GM18873 (cell line): ENCODE data around the gene COA1.

Experiments
- ATAC-seq: cut with Tn5 transposase; IDR thresholded peaks from one replicate; pipeline ENCODE4 v1.9.1; 2021; ENCODE audit warnings: mild to moderate bottlenecking, moderate library complexity, moderate number of reproducible peaks; ENCODE audit not compliant: unreplicated experiment, low FRiP score

The COA1 gene

DNA sequence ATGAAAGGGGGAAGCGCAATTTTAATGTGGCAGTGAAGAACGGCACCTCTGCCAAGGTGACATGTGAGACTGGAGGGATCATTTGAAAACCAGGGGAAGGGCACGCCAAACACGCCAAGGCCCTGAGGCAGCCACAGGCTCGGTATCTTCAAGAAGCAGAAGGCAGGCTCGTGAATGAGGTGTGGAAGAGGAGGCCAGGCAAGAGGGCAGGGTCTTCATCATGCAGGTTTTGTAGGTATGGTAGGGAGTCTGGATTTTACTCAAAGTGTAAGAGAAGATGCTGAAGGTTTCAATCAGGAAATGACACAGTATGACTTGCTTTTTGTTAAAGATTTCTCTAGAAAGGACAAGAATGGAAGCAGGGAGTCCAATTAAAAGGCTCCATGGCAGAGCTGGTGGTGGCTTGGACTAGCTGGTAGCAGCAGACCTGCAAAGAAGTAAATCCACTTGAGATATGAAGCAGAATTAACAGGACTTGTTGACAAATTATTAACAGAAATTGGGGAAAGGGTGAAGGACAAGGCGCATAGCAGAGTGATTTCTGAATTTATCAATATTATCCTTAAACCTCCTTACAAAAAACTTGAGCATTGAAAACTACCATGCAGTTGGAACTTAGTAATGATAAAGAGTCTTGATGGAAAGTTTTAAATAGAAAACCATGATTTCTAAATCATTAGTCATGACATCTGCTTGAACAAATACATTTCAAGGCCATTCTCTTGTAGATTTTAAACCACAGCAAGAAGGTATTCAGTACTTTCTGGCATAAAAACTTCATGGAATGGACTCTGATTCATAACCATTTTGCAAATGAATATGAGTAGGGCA, 70.4 kb downstream of the COA1 start:
- peak; percentile 77 for ATAC-seq

DNA sequence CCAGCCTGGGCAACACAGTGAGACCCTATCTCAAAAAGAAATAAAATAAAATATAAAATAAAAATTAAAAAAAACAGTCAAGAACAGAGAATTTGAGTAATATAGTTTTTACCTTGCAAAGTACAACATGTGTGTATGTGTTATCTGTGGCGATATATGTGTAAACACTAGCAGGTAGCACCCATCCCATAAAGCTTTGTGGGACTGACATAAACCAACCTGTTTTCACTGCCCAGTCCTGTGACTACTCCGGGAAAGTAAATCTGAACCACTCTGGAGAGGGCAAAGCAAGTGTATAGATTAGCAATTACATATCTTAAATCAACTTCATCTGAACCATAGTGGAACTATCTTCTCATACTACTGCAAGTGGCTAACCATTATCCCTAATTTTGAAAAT, 72.3 kb downstream of the COA1 start:
- no peak for ATAC-seq

- no peak for ATAC-seq
Measured at GRCh38 chr7:43655584-43655983, 73.7 kb downstream of the COA1 start.

- ATAC-seq, result no peak
Measured at GRCh38 chr7:43653891-43654504, 75.3 kb downstream of the COA1 start.

DNA sequence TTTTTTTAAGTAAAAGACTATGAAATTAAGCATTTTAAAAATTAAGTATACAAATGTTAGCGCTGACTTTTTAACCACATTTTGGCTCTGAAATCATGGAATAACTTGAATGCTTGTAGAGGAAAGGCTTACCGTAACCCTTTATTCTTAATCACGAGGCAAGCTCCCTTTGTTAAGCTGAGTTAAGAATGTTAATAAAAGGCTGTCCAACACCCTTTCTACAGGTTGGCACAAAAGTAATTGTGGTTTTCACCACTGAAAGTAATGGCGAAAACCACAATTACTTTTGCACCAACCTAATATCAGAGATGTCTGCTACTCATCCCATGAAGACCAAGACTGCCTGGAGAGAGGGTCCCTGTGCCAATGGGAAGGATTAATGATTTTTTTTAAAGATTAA, 75.9 kb downstream of the COA1 start:
- no peak for ATAC-seq

DNA sequence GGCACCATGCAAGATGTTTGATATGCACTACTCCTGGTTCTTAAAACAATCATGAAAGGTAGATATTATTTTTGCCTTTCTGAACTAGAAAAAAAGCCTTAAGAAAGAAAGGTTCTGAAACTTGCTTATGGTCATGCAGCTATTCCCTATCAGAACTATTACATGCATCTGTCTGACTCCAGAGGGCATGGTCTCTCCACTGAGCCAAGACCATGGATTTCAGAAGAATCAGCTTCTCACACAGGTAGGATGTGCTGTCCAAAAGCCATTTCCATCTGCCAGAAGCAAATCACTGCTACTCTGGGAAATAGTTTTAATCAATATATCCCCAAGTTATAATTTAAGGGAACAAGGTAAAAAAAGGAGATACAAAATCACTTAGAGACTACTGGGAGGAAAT, 77.0 kb downstream of the COA1 start:
- ATAC-seq, result no peak

GRCh38 chr7:43650457-43651052, 78.8 kb downstream of the COA1 start:
- ATAC-seq, result no peak

DNA sequence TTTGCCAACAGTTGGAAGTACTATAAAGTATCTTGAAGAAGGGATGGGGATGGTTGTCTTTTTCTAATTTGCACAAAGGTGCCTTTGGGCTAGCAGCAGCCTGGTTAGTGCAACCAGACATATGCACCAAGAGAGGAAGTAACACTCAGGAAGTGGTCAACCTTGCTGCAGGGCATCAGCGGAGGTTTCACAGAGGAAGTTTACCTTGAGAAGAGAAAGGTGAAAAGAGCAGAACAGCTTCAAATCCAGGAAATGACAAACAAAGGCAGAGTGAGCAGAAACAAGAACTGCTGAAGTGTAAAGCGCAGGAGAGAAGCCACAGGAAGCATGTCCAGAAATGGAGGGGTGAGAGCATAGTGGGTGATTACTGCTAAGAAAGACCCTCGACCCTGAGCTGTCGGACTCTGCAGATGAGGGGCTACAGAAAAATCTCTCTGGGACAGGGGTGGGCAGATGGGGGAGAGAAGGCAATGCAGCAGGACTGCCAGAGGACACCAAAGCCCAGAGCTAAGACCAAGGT, 79.5 kb downstream of the COA1 start:
- ATAC-seq, result peak; percentile 64

DNA sequence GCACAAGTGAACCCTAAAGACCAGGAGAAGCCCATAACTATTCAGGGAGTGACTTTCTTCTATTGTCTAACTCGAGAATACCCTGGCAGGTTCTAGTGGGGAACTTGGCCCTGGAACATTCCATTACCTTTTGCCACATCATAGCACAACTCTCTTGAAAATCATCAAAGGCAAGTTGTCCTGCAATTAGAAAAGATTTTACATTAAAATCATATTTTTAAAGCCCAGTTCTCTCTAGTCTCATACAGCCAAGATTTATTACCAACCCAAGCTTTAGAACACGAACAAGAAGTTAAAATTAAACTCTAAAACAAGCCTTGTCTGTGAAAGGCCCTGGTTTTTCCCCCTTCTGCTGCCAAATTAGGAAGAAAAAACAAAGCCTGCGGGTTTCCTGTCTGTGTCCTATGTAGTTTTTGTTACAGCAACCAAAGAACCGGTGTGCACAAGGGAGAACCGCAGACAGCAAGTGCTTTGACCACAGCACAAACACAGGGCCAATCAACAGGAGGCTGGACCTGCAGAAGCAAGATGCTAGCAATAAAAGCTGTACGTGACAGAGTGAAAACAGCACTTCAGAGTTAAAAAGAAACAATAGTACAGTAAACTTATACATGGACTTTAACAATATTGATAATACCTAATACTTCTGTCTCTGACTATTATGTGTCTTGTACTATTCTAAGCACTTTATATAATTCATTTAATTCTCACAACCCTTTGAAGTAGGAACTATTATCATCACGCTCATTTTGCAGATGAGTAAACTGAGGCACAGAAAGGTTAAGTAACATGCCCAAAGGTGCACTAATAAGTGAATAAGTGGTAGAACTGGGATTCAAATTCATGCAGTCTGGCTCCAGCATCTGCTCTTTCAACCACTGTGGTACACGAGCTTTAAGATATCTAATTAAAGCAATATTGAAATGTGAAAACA, 80.6 kb downstream of the COA1 start:
- ATAC-seq, result peak; percentile 52

GRCh38 chr7:43647673-43648472, 81.5 kb downstream of the COA1 start:
- peak; percentile 14 for ATAC-seq

- ATAC-seq, result no peak
Measured at GRCh38 chr7:43647339-43647672, 82.0 kb downstream of the COA1 start.

GRCh38 chr7:43646603-43647338, 82.6 kb downstream of the COA1 start:
- ATAC-seq, result no peak

DNA sequence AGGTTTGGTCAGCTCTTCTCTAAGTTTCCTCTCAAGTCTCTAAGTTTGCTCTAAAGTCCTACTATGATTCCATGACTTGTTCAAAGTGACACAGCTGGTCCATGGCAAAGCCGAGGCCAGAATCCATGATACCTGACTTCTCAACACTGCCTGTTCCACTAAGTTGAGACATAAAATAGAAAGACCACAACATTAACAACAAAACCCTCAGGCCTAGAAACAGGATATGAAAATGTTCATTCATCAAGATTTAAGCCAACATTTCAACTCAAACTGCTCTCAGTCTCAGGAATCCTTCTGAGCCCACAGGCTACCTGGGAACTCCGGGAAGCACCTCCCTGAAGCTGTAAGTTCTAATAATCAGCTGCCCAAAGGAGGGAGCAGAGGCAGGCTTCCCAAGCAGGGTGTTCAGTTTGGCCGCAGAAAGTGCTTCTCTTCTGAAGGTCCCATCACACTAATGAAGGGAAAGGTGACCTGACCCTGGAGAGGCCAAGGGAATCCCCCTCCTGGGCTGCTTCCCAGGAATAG, 83.6 kb downstream of the COA1 start:
- ATAC-seq, result no peak

GRCh38 chr7:43643846-43644245, 85.5 kb downstream of the COA1 start:
- no peak for ATAC-seq

GRCh38 chr7:43642897-43643630, 86.3 kb downstream of the COA1 start:
- no peak for ATAC-seq

DNA sequence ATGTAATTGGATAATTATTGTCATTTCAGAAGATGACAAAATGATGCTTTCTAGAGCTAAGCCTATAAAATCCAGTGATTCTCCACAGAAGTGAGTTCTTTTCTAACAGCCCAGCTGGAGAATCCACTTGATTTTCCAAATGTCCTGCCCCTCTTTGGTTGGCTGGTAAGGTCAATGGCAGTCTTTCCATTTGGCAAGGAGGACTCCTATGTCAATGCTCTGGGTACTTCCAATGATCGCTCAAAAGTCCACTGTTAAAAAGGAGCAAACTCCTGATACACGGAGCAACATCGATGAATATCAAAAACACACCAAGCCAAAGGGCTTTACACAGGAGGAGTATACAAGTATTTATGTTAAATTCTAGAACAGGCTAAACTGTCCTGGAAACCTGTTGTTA, 88.6 kb downstream of the COA1 start:
- ATAC-seq, result no peak

DNA sequence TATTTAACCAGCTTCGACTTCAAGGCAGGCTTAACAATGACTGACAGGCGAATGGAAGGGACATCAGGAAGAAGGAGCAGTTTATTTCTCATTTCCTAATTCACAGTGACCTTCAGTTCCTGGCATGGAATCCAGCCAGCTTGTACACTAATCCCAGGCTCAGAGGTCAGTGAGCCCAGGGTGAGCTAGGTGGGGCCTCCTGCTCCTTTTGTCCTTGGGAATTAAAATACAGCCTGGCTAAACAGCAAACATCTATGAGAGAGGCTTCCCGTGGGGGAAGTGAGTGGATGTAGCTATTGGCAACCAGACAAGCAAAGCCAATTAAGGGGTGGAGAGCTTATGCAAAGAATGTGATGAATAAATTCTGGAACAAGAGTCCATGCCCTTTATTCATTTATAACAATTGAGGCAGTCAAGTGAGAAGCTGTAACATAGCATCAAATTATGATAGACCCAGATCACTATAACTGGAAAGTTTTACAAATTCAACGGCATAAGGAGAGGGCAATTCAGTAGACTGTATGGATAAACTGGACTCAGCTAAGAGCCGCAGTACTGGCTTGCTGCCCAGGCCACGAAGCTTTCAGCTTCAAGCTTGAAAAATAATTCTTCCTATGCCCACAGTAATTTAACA, 89.3 kb downstream of the COA1 start:
- ATAC-seq, result no peak
